Mucosa of descending colon (tissue), 3 donors: ENCODE results near the gene SYNE3. TPM values are rescaled to one million over a fixed set of nuclear protein-coding genes. Genes with fewer than 3 reads are reported as not detected.

Experiments
- ATAC-seq: fragments of 200-7000 bp; cut with Tn5 transposase; one replicate; pipeline ENCODE4 v1.9.1; 2020; ENCODE audit warnings: mild to moderate bottlenecking, moderate library complexity
- DNase-seq, 3 donors: peaks; one replicate each; pipeline ENCODE4 v3.0.0-alpha.2; 2020
- H3K36me3 ChIP-seq: fragments of 200-600 bp; one replicate; pipeline ENCODE4 v1.8.0; 2021; ENCODE audit warnings: low read depth, mild to moderate bottlenecking
- H3K4me1 ChIP-seq: fragments of 200-600 bp; one replicate; pipeline ENCODE4 v1.8.0; 2021; ENCODE audit warnings: low read depth, mild to moderate bottlenecking
- H3K4me3 ChIP-seq: fragments of 200-600 bp; one replicate; pipeline ENCODE4 v1.8.0; 2021; ENCODE audit warnings: mild to moderate bottlenecking
- H3K9me3 ChIP-seq: fragments of 200-600 bp; one replicate; pipeline ENCODE4 v1.8.0; 2021; ENCODE audit warnings: mild to moderate bottlenecking
- intact Hi-C, 2 donors: fragments of 100-400 bp; cut with DNase I in 1 of 2; cut with micrococcal nuclease in 1 of 2; formaldehyde crosslinking; loops; one replicate each; pipeline versions ENCODE4 v1.11.0 to v1.11.1; 2022; cut with DNase I, micrococcal nuclease
- total RNA-seq, 3 donors: library from RNA; stranded (reverse); fragmentation: NEBNext Ultra II Directional in 2 of 3; extraction: Animal tissue kit (Norgen Biotek cat#: 25700) in 2 of 3; gene quantifications; one replicate each; pipeline versions ENCODE4 v1.2.1 to v1.2.4, GENCODE V29; 2021 to 2023
- TF ChIP-seq, protein P1 (sequence below): fragments of 200-600 bp; IDR thresholded peaks from one replicate; pipeline ENCODE4 v1.8.0; 2022; ENCODE audit warnings: antibody characterized with exemption, mild to moderate bottlenecking
- donor health status: DM: no; HTN: no; CAD: no; lungs with moderate emphysema.
- donor health status: DM: no; HTN: no; CAD: no.
- donor health status: DM: no; HTN: yes; CAD: no.

SYNE3 gene
- total RNA-seq, 3 donors from 2014 or later = 13.8 to 16.4 (median 13.9) TPM

DNA sequence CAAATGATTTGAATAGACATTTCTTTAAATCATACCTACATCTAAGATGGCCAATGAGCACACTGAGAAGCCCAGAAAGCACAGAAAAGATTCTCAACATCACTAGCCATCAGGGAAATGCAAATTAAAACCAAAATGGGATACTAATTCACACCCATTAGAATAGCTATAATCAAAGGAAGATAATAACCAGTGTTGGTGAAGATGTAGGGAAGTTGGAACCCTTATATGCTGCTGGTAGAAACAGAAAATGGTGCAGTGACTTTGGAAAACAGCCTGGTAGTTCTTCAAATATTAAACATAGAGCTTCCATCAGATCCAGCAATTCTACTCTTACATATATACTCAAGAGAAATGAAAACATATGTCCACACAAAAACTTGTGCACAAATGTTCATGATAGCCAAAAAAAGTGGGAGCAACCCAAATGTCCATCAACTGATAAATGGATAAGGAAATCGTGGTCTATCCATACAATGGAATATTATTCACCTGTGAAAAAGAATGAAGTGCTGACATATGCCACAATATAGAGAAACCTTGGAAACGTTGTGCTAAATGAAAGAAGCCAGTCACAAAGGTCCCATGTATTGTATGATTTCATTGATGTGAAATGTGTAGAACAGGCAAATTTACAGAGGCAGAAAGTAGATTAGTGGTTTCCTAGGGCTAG is 24.4 kb downstream of the SYNE3 start:
- intact Hi-C loops = no loop called here
- H3K36me3 ChIP-seq = no peaks in the 10 kb centered on the region
- DNase-seq = no peak
- TF ChIP-seq, protein P1, sequence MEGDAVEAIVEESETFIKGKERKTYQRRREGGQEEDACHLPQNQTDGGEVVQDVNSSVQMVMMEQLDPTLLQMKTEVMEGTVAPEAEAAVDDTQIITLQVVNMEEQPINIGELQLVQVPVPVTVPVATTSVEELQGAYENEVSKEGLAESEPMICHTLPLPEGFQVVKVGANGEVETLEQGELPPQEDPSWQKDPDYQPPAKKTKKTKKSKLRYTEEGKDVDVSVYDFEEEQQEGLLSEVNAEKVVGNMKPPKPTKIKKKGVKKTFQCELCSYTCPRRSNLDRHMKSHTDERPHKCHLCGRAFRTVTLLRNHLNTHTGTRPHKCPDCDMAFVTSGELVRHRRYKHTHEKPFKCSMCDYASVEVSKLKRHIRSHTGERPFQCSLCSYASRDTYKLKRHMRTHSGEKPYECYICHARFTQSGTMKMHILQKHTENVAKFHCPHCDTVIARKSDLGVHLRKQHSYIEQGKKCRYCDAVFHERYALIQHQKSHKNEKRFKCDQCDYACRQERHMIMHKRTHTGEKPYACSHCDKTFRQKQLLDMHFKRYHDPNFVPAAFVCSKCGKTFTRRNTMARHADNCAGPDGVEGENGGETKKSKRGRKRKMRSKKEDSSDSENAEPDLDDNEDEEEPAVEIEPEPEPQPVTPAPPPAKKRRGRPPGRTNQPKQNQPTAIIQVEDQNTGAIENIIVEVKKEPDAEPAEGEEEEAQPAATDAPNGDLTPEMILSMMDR = no peak
- peaks cover 62% of the 10 kb centered on the region for H3K4me1 ChIP-seq
- ATAC-seq = no peak
- no peaks in the 10 kb centered on the region for H3K9me3 ChIP-seq
- H3K4me3 ChIP-seq = no peak overlapping the region

DNA sequence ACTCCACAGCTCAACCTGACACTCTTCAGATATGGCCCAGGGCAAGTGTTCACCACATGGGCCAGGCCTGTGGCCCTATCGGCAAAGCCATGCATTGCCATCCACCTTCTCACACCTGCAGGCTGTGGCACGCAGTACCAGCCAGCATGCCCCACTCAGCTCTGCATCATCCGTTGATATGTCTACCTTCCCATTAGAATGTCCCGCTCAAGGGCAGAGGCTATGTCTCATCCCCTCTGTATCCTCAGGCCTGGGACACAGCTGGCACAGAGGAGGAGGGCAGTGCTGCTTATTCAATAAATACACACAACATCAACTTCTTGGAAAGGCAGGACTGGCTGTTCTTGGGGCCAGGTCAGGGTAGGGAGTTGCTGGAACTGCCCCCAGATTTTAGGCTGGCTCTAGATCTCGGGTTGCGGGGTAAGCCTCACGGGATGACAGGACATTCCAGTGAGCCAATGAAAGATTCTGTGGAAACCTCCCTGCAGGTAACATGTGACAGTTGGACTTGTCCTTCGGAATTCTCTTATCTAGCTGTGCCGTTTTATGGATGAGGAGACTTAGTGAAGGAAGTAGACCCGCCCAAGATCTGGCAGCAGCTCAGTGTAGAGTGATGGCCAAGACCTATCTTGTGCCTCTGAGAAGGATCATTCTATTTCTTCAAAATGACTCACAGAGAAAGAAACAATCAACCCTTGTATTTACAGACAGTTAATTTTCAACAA is 25.6 kb downstream of the SYNE3 start:
- intact Hi-C loops = no loop called here
- ATAC-seq (peak; percentile 80), DNase-seq (peak; percentile 71 to 87 (median 76))

DNA sequence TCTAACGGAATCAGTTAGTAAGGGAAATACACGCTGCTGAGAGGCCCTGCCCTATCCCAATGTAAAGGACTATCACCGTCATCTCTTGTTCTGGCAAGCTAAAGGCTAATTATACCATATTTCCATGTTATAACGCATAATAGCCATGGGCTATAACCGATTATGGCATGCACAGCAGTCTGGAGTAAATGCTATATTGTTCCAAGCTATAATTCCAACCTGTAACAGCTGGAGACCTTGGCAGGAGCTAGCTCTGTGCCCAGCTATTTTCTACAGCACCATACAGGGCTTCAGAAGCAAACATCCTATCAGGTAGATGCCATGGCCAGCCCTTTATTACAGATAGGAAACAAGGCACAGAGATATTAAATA is 26.3 kb downstream of the SYNE3 start:
- TF ChIP-seq, protein P1 = no peak
- no peaks in the 10 kb centered on the region for H3K9me3 ChIP-seq
- ATAC-seq (peak; percentile 58), DNase-seq (peak in 1 of 3 donors; percentile 62)
- intact Hi-C loops = no loop called here
- no peaks in the 10 kb centered on the region for H3K36me3 ChIP-seq
- H3K4me1 ChIP-seq = peaks cover 52% of the 10 kb centered on the region
- no peak overlapping the region for H3K4me3 ChIP-seq

More for the DNA sequence above, 25.6 kb downstream of the SYNE3 start:
- Histone ChIP-seq H3K4me1 (peaks cover 57% of the 10 kb centered on the region), H3K9me3 (no peaks in the 10 kb centered on the region), H3K4me3 (no peak overlapping the region), H3K36me3 (no peaks in the 10 kb centered on the region)
- TF ChIP-seq, protein P1 = no peak

DNA sequence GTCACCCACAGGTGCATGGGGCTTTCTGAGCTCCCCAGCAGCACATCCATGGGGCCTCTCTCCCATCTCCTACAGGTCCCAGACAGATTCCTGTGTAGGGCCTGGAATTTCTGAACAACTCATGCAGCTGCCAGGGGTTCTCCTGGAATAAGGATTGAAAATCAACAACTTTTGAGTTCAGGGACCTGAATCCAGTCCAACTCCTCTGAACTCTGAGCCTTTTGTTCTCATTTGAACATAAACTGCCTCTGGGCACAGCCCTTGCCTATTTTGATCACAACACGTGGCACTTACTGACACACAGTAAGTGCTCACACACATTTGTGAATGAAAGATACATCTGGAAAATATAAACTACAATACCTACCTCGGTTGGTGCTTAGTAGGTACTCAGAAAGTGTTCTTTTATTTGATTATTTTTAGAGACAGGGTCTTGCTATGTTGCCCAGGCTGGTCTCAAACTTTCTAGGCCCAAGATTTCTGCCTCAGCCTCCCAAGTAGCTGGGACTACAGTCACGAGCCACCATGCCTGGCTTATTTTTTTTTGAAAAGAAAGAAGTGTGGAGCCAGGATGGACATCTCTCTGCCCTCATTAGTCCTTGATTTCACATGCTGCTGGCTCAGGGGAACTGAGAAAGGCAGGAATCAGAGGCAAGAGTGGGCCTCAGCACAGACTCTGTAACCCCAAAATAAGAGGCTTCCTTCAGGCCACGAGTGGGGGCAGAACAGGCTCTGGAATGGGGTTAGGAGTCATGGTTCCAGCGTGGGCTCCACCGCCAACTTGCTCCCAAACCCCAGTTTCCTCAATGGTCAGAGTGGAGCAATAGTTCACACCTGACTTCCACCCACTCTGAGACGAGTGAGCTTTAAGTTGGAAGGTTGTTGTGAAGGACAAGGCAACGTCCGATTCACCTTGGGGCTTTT is 27.0 kb downstream of the SYNE3 start:
- no peak for ATAC-seq
- DNase-seq = no peak
- no peak overlapping the region for H3K4me3 ChIP-seq
- TF ChIP-seq, protein P1 = no peak
- H3K36me3 ChIP-seq = no peaks in the 10 kb centered on the region
- H3K4me1 ChIP-seq = peaks cover 46% of the 10 kb centered on the region
- H3K9me3 ChIP-seq = no peaks in the 10 kb centered on the region
- intact Hi-C loops = no loop called here

DNA sequence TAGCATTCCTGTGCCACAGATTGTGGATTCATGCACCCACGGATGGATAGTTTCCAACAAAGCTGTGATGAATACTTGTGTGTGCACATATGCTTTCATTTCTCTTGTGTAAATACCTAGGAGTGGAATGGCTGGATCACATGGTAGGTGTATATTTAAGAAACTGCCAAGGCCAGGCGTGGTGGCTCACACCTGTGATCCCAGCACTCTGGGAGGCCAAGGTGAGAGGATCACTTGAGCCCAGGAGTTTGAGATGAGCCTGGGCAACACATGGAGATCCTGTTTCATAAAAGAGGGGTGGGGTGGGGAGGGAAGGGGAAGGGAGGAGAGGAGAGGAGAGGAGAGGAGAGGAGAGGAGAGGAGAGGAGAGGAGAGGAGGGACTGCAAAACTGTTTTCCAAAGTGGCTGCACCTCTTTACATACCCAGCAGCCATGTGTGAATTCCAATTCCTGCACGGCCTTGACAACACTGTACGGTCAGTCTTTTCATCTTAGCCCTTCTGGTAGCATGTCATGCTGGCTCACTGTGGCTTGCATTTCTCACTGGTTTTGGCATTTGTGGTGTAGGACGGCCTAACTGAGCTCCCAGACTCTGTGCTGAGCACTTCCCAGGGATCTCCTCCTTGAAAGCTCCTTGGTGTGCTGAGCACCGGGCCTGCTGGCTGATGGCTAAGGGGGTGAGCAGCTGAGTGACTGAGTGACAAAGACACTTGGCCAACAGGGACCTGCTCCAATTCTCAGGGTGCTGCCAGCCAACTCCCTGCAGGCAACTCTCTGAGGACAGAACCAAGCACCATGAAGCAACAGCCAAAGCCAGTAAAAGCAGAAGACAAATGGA is 27.9 kb downstream of the SYNE3 start:
- no peak overlapping the region for H3K4me3 ChIP-seq
- TF ChIP-seq, protein P1 = no peak
- peaks cover 50% of the 10 kb centered on the region for H3K4me1 ChIP-seq
- intact Hi-C loops = no loop called here
- H3K36me3 ChIP-seq = no peaks in the 10 kb centered on the region
- DNase-seq = peak in 1 of 3 donors; percentile 36
- ATAC-seq = peak; percentile 11
- H3K9me3 ChIP-seq = no peaks in the 10 kb centered on the region
